Stomach (tissue), 9 donors: ENCODE data around the gene GNGT1. TPM values are rescaled to one million over a fixed set of nuclear protein-coding genes. Genes with fewer than 3 reads are reported as not detected.
A peak's percentile ranks its signal among the peaks of the same experiment; 100 is the strongest.

Source experiments
- DNase-seq, 2 donors: peaks; one replicate each; pipeline versions ENCODE4 v3.0.0 to v3.0.0-alpha.2; 2013 to 2019
- H3K27ac ChIP-seq, 5 donors: fragments of 200-600 bp in 4 of 5; sonication (generic) in 4 of 5; one replicate each; pipeline ENCODE4 v1.5.1; 2013 to 2019; ENCODE audit warnings: mild to moderate bottlenecking in 1 of 5, moderate library complexity in 1 of 5
- H3K27me3 ChIP-seq, 3 donors: fragments of 200-600 bp; sonication (generic); one replicate each; pipeline ENCODE4 v1.5.1; 2017 to 2019; ENCODE audit warnings: mixed run types in 1 of 3
- H3K36me3 ChIP-seq, 4 donors: fragments of 200-600 bp; sonication (generic); 1 replicate in 3 of 4; 2 replicates in 1 of 4; pipeline ENCODE4 v1.5.1; 2016 to 2019
- H3K4me1 ChIP-seq, 4 donors: fragments of 200-600 bp; sonication (generic); one replicate each; pipeline ENCODE4 v1.5.1; 2016 to 2019
- H3K4me3 ChIP-seq, 4 donors: fragments of 200-600 bp; sonication (generic) in 3 of 4; one replicate each; pipeline ENCODE4 v1.5.1; 2016 to 2019; ENCODE audit warnings: mild to moderate bottlenecking in 1 of 4
- H3K9me3 ChIP-seq, 4 donors: fragments of 200-600 bp; sonication (generic); one replicate each; pipeline ENCODE4 v1.5.1; 2016 to 2019
- EP300 ChIP-seq: sonication (generic); formaldehyde crosslinking; IDR thresholded peaks from one replicate; pipeline ENCODE4 v1.6.1; 2017; ENCODE audit warnings: antibody characterized with exemption
- POLR2A ChIP-seq, 4 donors: fragments of 450-650 bp; IDR thresholded peaks; one replicate each; pipeline ENCODE4 v1.6.1; 2016; ENCODE audit warnings: antibody characterized with exemption in 4 of 4, control low read depth in 2 of 4, mild to moderate bottlenecking in 1 of 4, moderate library complexity in 1 of 4
- POLR2AphosphoS5 ChIP-seq, 3 donors: sonication (generic); formaldehyde crosslinking; IDR thresholded peaks; one replicate each; pipeline ENCODE4 v1.6.1; 2016; ENCODE audit warnings: antibody characterized with exemption in 3 of 3
- WGBS, 5 donors: extraction: QIAGEN DNeasy Blood & Tissue Kit in 3 of 5; methylation state at CpG; one replicate each; pipeline versions ENCODE4 v1.1.5 to v1.1.7; 2013 to 2018; 5-methylcytosine and 5-hydroxymethylcytosine counted together
- intact Hi-C: fragments of 100-400 bp; cut with DNase I; formaldehyde crosslinking; loops from one replicate; pipeline ENCODE4 v1.15.1; 2023; ENCODE audit warnings: low total_unique reads
- polyA plus RNA-seq, 3 donors: library from polyadenylated mRNA; stranded (reverse); fragments of 200-250 nt; gene quantifications; one replicate each; pipeline ENCODE4 v1.2.3, GENCODE V29; 2013
- total RNA-seq, 5 donors: library from RNA; depleted of rRNA; stranded (reverse); fragments of >200 nt; gene quantifications; one replicate each; pipeline versions ENCODE4 v1.1.0 to v1.2.3, GENCODE V29; 2014 to 2016
- TF ChIP-seq, protein P1 (sequence below), 7 experiments: fragments of 450-650 bp in 4 of 7; fragments of 200-600 bp in 3 of 7; sonication (generic) in 3 of 7; IDR thresholded peaks; one replicate each; pipeline ENCODE4 v1.5.1; 2016 to 2019; ENCODE audit warnings: antibody characterized with exemption in 7 of 7, control low read depth in 2 of 7, mild to moderate bottlenecking in 1 of 7
- donor health status: healthy with polysubstance abuse.
- donor health status: Bipolar disorder and iron deficiency.
- donor health status: healthy.

The GNGT1 gene
- total and polyA plus RNA-seq, 8 donors: not detected

DNA sequence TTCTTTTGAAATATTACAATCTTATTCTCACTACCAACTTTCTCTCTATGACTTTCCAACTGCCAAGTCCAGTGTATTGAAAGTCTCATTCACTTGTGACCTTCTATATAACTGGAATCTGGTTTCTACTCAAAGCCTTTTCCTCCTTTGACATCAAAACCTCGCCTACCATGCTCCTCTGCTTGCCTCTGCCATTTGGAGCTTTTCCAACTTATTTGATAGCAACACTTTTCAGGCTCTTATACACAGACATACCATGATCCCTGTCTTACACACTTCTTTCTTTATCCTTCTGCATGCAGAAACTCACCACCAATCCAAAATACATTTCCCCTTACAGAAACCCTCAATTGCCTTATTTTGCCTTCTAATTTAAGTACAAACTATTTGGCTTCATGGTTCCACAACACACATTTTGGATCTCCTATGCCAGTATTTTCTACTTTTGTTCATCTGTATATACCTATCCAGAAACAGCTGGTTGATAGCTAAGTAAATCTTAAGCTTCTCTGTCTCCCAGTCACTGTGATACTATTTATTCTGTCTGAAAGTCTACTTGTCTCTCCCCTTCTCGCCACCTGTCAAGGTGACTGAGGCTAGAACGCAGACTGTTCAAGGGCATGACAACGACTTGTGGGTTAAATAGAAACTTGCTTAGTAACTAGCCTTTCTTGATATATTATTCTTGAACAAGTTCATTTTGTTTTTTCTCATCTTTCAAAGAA is 37.6 kb downstream of the GNGT1 start:
- WGBS, 5 donors: 43 to 57% (median 48%) methylated on average over 4 of the region's 4 CpGs
- H3K4me1 ChIP-seq: peaks cover 0 to 8% (median 0%) of the 10 kb centered on the region in 4 donors
- no peaks in the 10 kb centered on the region for H3K27me3 ChIP-seq
- H3K9me3 ChIP-seq: no peaks in the 10 kb centered on the region
- H3K27ac ChIP-seq: peak overlapping the region in 1 of 5 donors; percentile 7
- DNase-seq: peak in 1 of 2 donors; percentile 23
- intact Hi-C loops: no loop called here
- no peaks in the 10 kb centered on the region for H3K36me3 ChIP-seq
- no peak for TF ChIP-seq POLR2A (IDR thresholded peaks at IDR 0.05)
- TF ChIP-seq, protein P1, sequence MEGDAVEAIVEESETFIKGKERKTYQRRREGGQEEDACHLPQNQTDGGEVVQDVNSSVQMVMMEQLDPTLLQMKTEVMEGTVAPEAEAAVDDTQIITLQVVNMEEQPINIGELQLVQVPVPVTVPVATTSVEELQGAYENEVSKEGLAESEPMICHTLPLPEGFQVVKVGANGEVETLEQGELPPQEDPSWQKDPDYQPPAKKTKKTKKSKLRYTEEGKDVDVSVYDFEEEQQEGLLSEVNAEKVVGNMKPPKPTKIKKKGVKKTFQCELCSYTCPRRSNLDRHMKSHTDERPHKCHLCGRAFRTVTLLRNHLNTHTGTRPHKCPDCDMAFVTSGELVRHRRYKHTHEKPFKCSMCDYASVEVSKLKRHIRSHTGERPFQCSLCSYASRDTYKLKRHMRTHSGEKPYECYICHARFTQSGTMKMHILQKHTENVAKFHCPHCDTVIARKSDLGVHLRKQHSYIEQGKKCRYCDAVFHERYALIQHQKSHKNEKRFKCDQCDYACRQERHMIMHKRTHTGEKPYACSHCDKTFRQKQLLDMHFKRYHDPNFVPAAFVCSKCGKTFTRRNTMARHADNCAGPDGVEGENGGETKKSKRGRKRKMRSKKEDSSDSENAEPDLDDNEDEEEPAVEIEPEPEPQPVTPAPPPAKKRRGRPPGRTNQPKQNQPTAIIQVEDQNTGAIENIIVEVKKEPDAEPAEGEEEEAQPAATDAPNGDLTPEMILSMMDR (IDR thresholded peaks at IDR 0.05): no peak
- no peak overlapping the region for H3K4me3 ChIP-seq

DNA sequence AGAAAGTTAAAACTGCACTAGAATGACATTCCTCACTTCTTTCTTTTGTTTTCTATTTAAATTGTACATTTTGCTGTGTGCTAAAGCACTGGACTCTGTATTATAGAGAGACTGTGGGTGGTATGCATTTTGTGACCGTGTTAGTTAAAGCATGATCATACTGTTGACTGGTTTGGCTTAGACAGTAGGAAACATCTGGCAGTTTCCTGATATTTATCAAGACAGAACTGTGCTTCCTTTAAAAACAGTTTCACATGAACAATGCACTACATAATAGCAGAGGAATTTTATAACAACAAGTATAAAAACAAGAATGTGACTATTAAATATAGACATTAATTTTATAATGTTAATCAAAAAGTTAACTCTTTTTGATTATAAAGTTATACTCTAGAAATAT is 38.3 kb downstream of the GNGT1 start:
- H3K4me3 ChIP-seq: no peak overlapping the region
- H3K4me1 ChIP-seq: peaks cover 0 to 8% (median 0%) of the 10 kb centered on the region in 4 donors
- peak overlapping the region in 1 of 5 donors; percentile 7 for H3K27ac ChIP-seq
- WGBS, 5 donors: 4 to 24% (median 15%) methylated on average over 1 of the region's 1 CpG
- H3K9me3 ChIP-seq: no peaks in the 10 kb centered on the region
- H3K36me3 ChIP-seq: no peaks in the 10 kb centered on the region
- TF ChIP-seq EP300 (no peak), POLR2A (IDR thresholded peaks at IDR 0.05) (no peak), POLR2AphosphoS5 (IDR thresholded peaks at IDR 0.05) (no peak)
- TF ChIP-seq, protein P1 (IDR thresholded peaks at IDR 0.05): no peak
- no peaks in the 10 kb centered on the region for H3K27me3 ChIP-seq
- intact Hi-C loops: no loop called here
- peak in 1 of 2 donors; percentile 63 for DNase-seq

- intact Hi-C loops: no loop called here
- Histone ChIP-seq H3K27me3 (no peaks in the 10 kb centered on the region), H3K4me1 (peaks cover 0 to 8% (median 0%) of the 10 kb centered on the region in 4 donors), H3K9me3 (no peaks in the 10 kb centered on the region), H3K27ac (peak overlapping the region in 4 of 5 donors; percentile 3 to 41 (median 20)), H3K36me3 (no peaks in the 10 kb centered on the region), H3K4me3 (no peak overlapping the region)
- no peak for DNase-seq
- 13 to 43% (median 19%) methylated on average over 3 of the region's 3 CpGs for WGBS, 5 donors
- TF ChIP-seq EP300 (no peak), POLR2AphosphoS5 (IDR thresholded peaks at IDR 0.05) (no peak), POLR2A (IDR thresholded peaks at IDR 0.05) (no peak)
- TF ChIP-seq, protein P1 (IDR thresholded peaks at IDR 0.05): no peak
Observed at GRCh38 chr7:93945083-93945482, 38.7 kb downstream of the GNGT1 start.

GRCh38 chr7:93945756-93946535 is 39.6 kb downstream of the GNGT1 start:
- H3K27ac ChIP-seq: no peak overlapping the region
- no peaks in the 10 kb centered on the region for H3K27me3 ChIP-seq
- H3K9me3 ChIP-seq: no peaks in the 10 kb centered on the region
- H3K36me3 ChIP-seq: no peaks in the 10 kb centered on the region
- TF ChIP-seq, protein P1 (IDR thresholded peaks at IDR 0.05): no peak
- TF ChIP-seq EP300: no peak
- TF ChIP-seq POLR2A (IDR thresholded peaks at IDR 0.05): no peak
- TF ChIP-seq POLR2AphosphoS5 (IDR thresholded peaks at IDR 0.05): no peak
- H3K4me3 ChIP-seq: no peak overlapping the region
- WGBS, 5 donors: 67 to 74% (median 68%) methylated on average over 5 of the region's 5 CpGs
- intact Hi-C loops: no loop called here
- H3K4me1 ChIP-seq: peaks cover 0 to 8% (median 0%) of the 10 kb centered on the region in 4 donors
- DNase-seq: no peak
